ENCODE data around the gene SCP2. TPM values are rescaled to one million over a fixed set of nuclear protein-coding genes. Genes with fewer than 3 reads are reported as not detected.
"Not testable (repeated sequence)": the region's sequence is repeated elsewhere in the genome, so short reads cannot be mapped to it uniquely, and the experiment has no call there.

Gene SCP2
- total RNA-seq, 4 donors from 2014 or later = 114 to 311 (median 223) TPM

DNA sequence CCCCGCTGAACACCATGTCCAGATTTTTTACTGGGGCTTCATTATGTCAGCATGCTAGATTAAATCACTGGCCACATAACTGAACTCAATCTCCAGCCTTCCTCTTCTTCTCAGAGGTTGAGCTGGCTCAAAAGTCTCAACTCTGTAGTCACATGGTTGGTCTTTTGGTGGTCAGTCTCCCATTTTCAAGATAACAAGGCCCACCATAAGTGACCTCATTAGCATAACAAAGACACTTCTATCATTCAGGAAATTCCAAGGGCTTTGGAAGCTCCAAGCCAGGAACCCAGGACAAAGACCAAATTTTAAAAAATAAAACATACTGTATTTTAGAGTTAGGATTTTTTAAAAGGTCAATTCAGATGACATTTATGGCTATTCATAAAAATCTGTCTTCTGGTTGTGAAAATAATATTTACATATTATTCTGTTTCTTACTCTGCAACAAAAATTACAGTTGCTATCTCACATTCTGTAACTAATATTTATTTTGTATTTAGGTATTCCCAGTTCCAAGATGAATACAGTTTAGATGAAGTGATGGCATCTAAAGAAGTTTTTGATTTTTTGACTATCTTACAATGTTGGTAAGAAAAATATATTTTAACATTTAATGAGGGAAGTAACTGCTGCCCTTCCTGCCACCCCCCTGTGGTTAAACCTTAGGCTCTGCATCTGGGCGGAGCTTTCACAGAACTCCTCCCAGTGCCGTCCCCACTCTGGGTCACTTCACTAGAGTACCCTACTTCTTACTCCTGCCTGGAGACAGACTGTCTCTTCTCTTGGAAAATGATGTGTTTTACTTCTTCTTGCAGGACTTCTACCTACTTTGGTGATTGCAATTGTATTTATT, 49.3 kb downstream of the SCP2 start:
- WGBS, 2 donors (ENCODE audit: low coverage in 1 of 2) = 88 to 90% methylated on average over 2 to 3 of the region's 3 CpGs

GRCh38 chr1:52978045-52978444, 51.0 kb downstream of the SCP2 start:
- in situ Hi-C loops (cut with MboI; ENCODE audit: low pct_ligation_motif_present in 1 of 4, low pct_unique_long_range_greater_than_20kb in 1 of 4, low sequenced_read_pairs in 3 of 4) (no loop called here), intact Hi-C loops (cut with DNase I; ENCODE audit: low total_unique reads) (no loop called here)
- DNase-seq = no peak
- Histone ChIP-seq H3K27ac (no peak overlapping the region), H3K4me3 (no peak overlapping the region), H3K9me3 (no peaks in the 10 kb centered on the region), H3K27me3 (no peaks in the 10 kb centered on the region), H3K36me3 (peaks cover 0 to 56% (median 24%) of the 10 kb centered on the region in 4 donors), H3K4me1 (no peaks in the 10 kb centered on the region)
- no peak for TF ChIP-seq POLR2A (IDR thresholded peaks at IDR 0.05)
- no peak for TF ChIP-seq EP300 (IDR thresholded peaks at IDR 0.05; ENCODE audit: low read depth)
- no peak for TF ChIP-seq POLR2AphosphoS5 (IDR thresholded peaks at IDR 0.05)
- TF ChIP-seq CTCF (IDR thresholded peaks at IDR 0.05) = no peak
- WGBS, 2 donors (ENCODE audit: low coverage in 1 of 2) = 81 to 90% methylated on average over 2 of the region's 2 CpGs

More for the DNA sequence above, 49.3 kb downstream of the SCP2 start:
- H3K4me3 ChIP-seq = no peak overlapping the region
- no peak overlapping the region for H3K27ac ChIP-seq
- H3K36me3 ChIP-seq = peaks cover 0 to 52% (median 24%) of the 10 kb centered on the region in 4 donors
- no peaks in the 10 kb centered on the region for H3K4me1 ChIP-seq
- no peaks in the 10 kb centered on the region for H3K9me3 ChIP-seq
- no peak for TF ChIP-seq CTCF (IDR thresholded peaks at IDR 0.05)
- TF ChIP-seq POLR2AphosphoS5 (IDR thresholded peaks at IDR 0.05) = no peak
- TF ChIP-seq EP300 (IDR thresholded peaks at IDR 0.05; ENCODE audit: low read depth) = no peak
- TF ChIP-seq POLR2A (IDR thresholded peaks at IDR 0.05) = no peak
- intact Hi-C loops (cut with DNase I; ENCODE audit: low total_unique reads) (no loop called here), in situ Hi-C loops (cut with MboI; ENCODE audit: low pct_ligation_motif_present in 1 of 4, low pct_unique_long_range_greater_than_20kb in 1 of 4, low sequenced_read_pairs in 3 of 4) (no loop called here)
- no peak for DNase-seq
- no peaks in the 10 kb centered on the region for H3K27me3 ChIP-seq

DNA sequence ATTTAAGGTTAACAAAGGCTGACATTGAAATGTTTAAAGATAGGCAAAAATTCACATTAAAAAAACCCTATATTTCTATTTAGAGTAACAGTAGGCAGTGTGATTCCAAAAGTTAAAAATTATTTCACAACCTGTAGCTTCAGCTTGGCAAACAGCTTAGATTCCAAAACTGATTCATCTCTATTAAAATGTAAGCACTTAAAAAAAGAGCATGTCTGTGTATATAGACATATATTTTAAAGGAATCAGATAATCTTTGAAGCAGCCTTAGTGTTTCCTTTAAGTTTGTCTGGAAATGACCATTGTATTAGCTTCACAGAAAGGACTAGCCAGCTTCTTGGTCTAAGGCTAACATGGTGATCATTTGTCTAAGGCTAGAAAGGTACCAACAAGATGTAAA, 65.7 kb downstream of the SCP2 start:
- H3K4me3 ChIP-seq; H3K27ac ChIP-seq; intact Hi-C loops (cut with DNase I; ENCODE audit: low total_unique reads); in situ Hi-C loops (cut with MboI; ENCODE audit: low pct_ligation_motif_present in 1 of 4, low pct_unique_long_range_greater_than_20kb in 1 of 4, low sequenced_read_pairs in 3 of 4); H3K4me1 ChIP-seq; H3K27me3 ChIP-seq; DNase-seq; H3K9me3 ChIP-seq: not testable (repeated sequence)
- peaks cover 0 to 12% (median 0%) of the 10 kb centered on the region in 4 donors for H3K36me3 ChIP-seq

GRCh38 chr1:52994656-52995055, 67.6 kb downstream of the SCP2 start:
- no peaks in the 10 kb centered on the region for H3K27me3 ChIP-seq
- no peak overlapping the region for H3K4me3 ChIP-seq
- in situ Hi-C loops (cut with MboI; ENCODE audit: low pct_ligation_motif_present in 1 of 4, low pct_unique_long_range_greater_than_20kb in 1 of 4, low sequenced_read_pairs in 3 of 4) = no loop called here
- H3K4me1 ChIP-seq = no peaks in the 10 kb centered on the region
- TF ChIP-seq POLR2A (IDR thresholded peaks at IDR 0.05) (no peak), CTCF (IDR thresholded peaks at IDR 0.05) (no peak), POLR2AphosphoS5 (IDR thresholded peaks at IDR 0.05) (no peak), EP300 (IDR thresholded peaks at IDR 0.05; ENCODE audit: low read depth) (no peak)
- H3K36me3 ChIP-seq = no peaks in the 10 kb centered on the region
- no peak overlapping the region for H3K27ac ChIP-seq
- no peak for DNase-seq
- WGBS, 2 donors (ENCODE audit: low coverage in 1 of 2) = 91 to 93% methylated on average over 3 to 6 of the region's 6 CpGs
- H3K9me3 ChIP-seq = no peaks in the 10 kb centered on the region
- intact Hi-C loops (cut with DNase I; ENCODE audit: low total_unique reads) = no loop called here

DNA sequence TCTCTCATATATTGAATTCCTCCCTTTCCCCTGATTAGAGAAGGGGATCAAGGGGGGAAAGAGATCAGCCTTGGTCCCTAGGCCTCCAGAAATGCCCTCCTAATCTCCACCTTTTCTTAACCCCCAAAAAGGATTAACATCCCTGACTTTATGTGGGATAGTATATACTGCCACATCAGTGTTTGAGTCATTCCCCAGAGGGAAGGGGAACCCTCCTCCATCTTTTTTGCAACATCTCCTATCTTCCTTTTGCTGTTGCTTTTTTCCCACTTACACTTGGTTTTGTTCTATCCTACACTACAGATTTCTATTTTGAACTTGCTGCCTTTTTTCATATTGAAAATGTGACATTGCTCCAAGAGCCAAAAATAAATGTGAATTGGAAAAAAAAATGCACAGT, 69.6 kb downstream of the SCP2 start:
- H3K9me3 ChIP-seq = no peaks in the 10 kb centered on the region
- no peak overlapping the region for H3K27ac ChIP-seq
- no peak for TF ChIP-seq POLR2AphosphoS5 (IDR thresholded peaks at IDR 0.05)
- no peak for TF ChIP-seq EP300 (IDR thresholded peaks at IDR 0.05; ENCODE audit: low read depth)
- no peak for TF ChIP-seq CTCF (IDR thresholded peaks at IDR 0.05)
- TF ChIP-seq POLR2A (IDR thresholded peaks at IDR 0.05) = no peak
- no peaks in the 10 kb centered on the region for H3K4me1 ChIP-seq
- no peaks in the 10 kb centered on the region for H3K27me3 ChIP-seq
- no peak for DNase-seq
- in situ Hi-C loops (cut with MboI; ENCODE audit: low pct_ligation_motif_present in 1 of 4, low pct_unique_long_range_greater_than_20kb in 1 of 4, low sequenced_read_pairs in 3 of 4) = no loop called here
- no peak overlapping the region for H3K4me3 ChIP-seq
- no peaks in the 10 kb centered on the region for H3K36me3 ChIP-seq
- intact Hi-C loops (cut with DNase I; ENCODE audit: low total_unique reads) = no loop called here
